Loucy (cell line): Measurements from ENCODE around the gene EVI5.

Experiments
- H2AFZ ChIP-seq: fragments of 200-600 bp; sonication (generic); 2 replicates; pipeline ENCODE4 v1.6.0; 2016; ENCODE audit warnings: antibody characterized with exemption, mild to moderate bottlenecking, low read length, moderate library complexity
- H3F3A ChIP-seq: fragments of 200-600 bp; 2 replicates; pipeline ENCODE4 v1.6.0; 2016; ENCODE audit warnings: antibody characterized with exemption, low read depth, mild to moderate bottlenecking
- H3K27me3 ChIP-seq: fragments of 200-600 bp; sonication (generic); 2 replicates; pipeline ENCODE4 v1.6.1; 2014; ENCODE audit warnings: low read length, mild to moderate bottlenecking; ENCODE audit not compliant: insufficient read depth, poor library complexity, severe bottlenecking
- H3K36me3 ChIP-seq: fragments of 200-600 bp; sonication (generic); 2 replicates; pipeline ENCODE4 v1.6.1; 2016; ENCODE audit warnings: low read length; ENCODE audit not compliant: insufficient read depth
- H3K4me1 ChIP-seq: fragments of 200-600 bp; sonication (generic); 2 replicates; pipeline ENCODE4 v1.5.1; 2014; ENCODE audit warnings: low read length, mild to moderate bottlenecking; ENCODE audit not compliant: insufficient read depth, poor library complexity, severe bottlenecking
- H3K4me2 ChIP-seq: fragments of 200-600 bp; sonication (generic); 2 replicates; pipeline ENCODE4 v1.6.0; 2014; ENCODE audit warnings: antibody characterized with exemption, low read length, low read depth, mild to moderate bottlenecking; ENCODE audit not compliant: poor library complexity, severe bottlenecking
- H3K4me3 ChIP-seq: fragments of 200-600 bp; sonication (generic); 2 replicates; pipeline ENCODE4 v1.5.1; 2014; ENCODE audit warnings: low read length, mild to moderate bottlenecking, mixed read lengths; ENCODE audit not compliant: poor library complexity, severe bottlenecking
- H3K79me2 ChIP-seq: fragments of 200-600 bp; sonication (generic); 2 replicates; pipeline ENCODE4 v1.6.1; 2014; ENCODE audit warnings: low read length; ENCODE audit not compliant: insufficient read depth
- H3K9ac ChIP-seq: fragments of 200-600 bp; sonication (generic); 2 replicates; pipeline ENCODE4 v1.6.0; 2014; ENCODE audit warnings: mild to moderate bottlenecking, low read depth, low read length, moderate library complexity; ENCODE audit not compliant: poor library complexity, severe bottlenecking
- H3K9me2 ChIP-seq: fragments of 200-600 bp; sonication (generic); replicated peaks from 2 replicates; pipeline ENCODE4 v1.6.1; 2016; ENCODE audit warnings: low read depth, low read length, mixed read lengths
- H3K9me3 ChIP-seq: fragments of 200-600 bp; sonication (generic); 2 replicates; pipeline ENCODE4 v1.6.1; 2014; ENCODE audit warnings: mild to moderate bottlenecking, antibody characterized with exemption, low read length, low read depth; ENCODE audit not compliant: insufficient read depth
- H4K20me1 ChIP-seq: fragments of 200-600 bp; sonication (generic); 2 replicates; pipeline ENCODE4 v1.6.0; 2014; ENCODE audit warnings: antibody characterized with exemption, low read length, mild to moderate bottlenecking; ENCODE audit not compliant: insufficient read depth, poor library complexity, severe bottlenecking
- EZH2phosphoT487 ChIP-seq: fragments of 200-600 bp; IDR thresholded peaks from 2 replicates; pipeline ENCODE4 v1.6.1; 2018; ENCODE audit warnings: antibody characterized with exemption, mild to moderate bottlenecking, moderate library complexity, borderline replicate concordance
- TF ChIP-seq, protein P1 (sequence below): fragments of 200-600 bp; sonication (generic); conservative IDR thresholded peaks from 2 replicates; pipeline ENCODE4 v1.5.1; 2014; ENCODE audit warnings: mild to moderate bottlenecking, antibody characterized with exemption, low read length

Gene EVI5

DNA sequence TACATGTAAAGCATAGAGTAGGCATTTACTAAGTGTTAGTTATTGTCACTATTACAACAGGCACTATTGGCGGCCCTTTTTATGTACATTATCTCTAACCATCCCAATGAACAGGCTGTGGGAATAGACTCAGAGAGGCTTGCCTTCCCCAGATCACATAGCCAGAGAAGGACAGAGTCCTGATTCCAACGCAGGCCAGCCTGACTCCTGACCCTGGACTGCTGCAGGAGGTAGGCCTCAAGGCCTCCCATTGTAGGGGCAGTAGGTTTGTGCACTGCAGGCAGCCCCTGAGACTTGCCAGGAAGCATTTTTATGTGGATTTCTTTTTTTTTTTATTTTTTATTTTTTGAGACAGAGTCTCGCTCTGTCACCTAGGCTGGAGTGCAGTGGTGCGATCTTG is 291.8 kb downstream of the EVI5 start:
- Histone ChIP-seq H3K79me2 (no peaks in the 10 kb centered on the region), H3K27me3 (no peaks in the 10 kb centered on the region), H3K4me1 (peaks cover 15% of the 10 kb centered on the region), H3F3A (no peaks in the 10 kb centered on the region), H3K9me3 (no peaks in the 10 kb centered on the region), H3K4me2 (no peak overlapping the region), H4K20me1 (no peaks in the 10 kb centered on the region), H3K36me3 (no peaks in the 10 kb centered on the region), H3K4me3 (no peak overlapping the region), H3K9me2 (no peaks in the 10 kb centered on the region), H3K9ac (no peak overlapping the region), H2AFZ (no peak overlapping the region)
- TF ChIP-seq EZH2phosphoT487: no peak
- TF ChIP-seq, protein P1, sequence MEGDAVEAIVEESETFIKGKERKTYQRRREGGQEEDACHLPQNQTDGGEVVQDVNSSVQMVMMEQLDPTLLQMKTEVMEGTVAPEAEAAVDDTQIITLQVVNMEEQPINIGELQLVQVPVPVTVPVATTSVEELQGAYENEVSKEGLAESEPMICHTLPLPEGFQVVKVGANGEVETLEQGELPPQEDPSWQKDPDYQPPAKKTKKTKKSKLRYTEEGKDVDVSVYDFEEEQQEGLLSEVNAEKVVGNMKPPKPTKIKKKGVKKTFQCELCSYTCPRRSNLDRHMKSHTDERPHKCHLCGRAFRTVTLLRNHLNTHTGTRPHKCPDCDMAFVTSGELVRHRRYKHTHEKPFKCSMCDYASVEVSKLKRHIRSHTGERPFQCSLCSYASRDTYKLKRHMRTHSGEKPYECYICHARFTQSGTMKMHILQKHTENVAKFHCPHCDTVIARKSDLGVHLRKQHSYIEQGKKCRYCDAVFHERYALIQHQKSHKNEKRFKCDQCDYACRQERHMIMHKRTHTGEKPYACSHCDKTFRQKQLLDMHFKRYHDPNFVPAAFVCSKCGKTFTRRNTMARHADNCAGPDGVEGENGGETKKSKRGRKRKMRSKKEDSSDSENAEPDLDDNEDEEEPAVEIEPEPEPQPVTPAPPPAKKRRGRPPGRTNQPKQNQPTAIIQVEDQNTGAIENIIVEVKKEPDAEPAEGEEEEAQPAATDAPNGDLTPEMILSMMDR: no peak

- no peak overlapping the region for H2AFZ ChIP-seq
- no peaks in the 10 kb centered on the region for H3K36me3 ChIP-seq
- H3K9me2 ChIP-seq: no peaks in the 10 kb centered on the region
- H4K20me1 ChIP-seq: no peaks in the 10 kb centered on the region
- H3K9me3 ChIP-seq: no peaks in the 10 kb centered on the region
- H3K9ac ChIP-seq: no peak overlapping the region
- peaks cover 8% of the 10 kb centered on the region; the same call in 1 of the 2 replicates for H3F3A ChIP-seq
- H3K79me2 ChIP-seq: peaks cover 5% of the 10 kb centered on the region; the same call in 1 of the 2 replicates
- peaks cover 5% of the 10 kb centered on the region for H3K4me1 ChIP-seq
- no peak for TF ChIP-seq EZH2phosphoT487
- TF ChIP-seq, protein P1: no peak
- H3K27me3 ChIP-seq: no peaks in the 10 kb centered on the region
- H3K4me2 ChIP-seq: no peak overlapping the region
- no peak overlapping the region for H3K4me3 ChIP-seq
Observed at GRCh38 chr1:92488832-92489231, 296.1 kb downstream of the EVI5 start.

DNA sequence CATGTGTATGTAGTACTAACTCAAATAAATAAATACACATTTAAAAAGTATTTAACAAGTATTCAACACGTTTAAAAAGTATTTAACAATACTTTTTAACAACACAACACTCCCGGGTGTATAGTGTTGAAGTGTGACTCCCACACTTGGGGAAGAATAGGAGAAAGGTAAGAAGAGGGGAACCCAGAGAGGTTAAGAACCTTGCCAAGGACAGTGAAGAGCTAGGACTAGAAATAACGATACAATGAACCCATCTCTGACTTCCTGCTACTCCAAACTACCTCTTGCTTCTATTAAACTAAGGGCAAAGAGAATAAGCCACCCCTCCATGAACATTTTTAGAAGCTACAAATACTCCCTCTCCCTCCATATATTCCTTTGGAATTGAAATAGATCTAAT is 296.5 kb downstream of the EVI5 start:
- no peak for TF ChIP-seq EZH2phosphoT487
- TF ChIP-seq, protein P1: no peak
- no peak overlapping the region for H3K4me3 ChIP-seq
- peaks cover 7% of the 10 kb centered on the region for H3K4me1 ChIP-seq
- no peaks in the 10 kb centered on the region for H3K9me2 ChIP-seq
- no peak overlapping the region for H2AFZ ChIP-seq
- no peak overlapping the region for H3K9ac ChIP-seq
- no peak overlapping the region for H3K4me2 ChIP-seq
- no peaks in the 10 kb centered on the region for H3K27me3 ChIP-seq
- H3K79me2 ChIP-seq: peaks cover 9% of the 10 kb centered on the region
- peaks cover 8% of the 10 kb centered on the region; the same call in 1 of the 2 replicates for H3F3A ChIP-seq
- no peaks in the 10 kb centered on the region for H3K36me3 ChIP-seq
- no peaks in the 10 kb centered on the region for H4K20me1 ChIP-seq
- H3K9me3 ChIP-seq: no peaks in the 10 kb centered on the region
